ENCODE results near the gene DENND4C.
"Not testable (repeated sequence)": the region's sequence is repeated elsewhere in the genome, so short reads cannot be mapped to it uniquely, and the experiment has no call there.

The DENND4C gene

DNA sequence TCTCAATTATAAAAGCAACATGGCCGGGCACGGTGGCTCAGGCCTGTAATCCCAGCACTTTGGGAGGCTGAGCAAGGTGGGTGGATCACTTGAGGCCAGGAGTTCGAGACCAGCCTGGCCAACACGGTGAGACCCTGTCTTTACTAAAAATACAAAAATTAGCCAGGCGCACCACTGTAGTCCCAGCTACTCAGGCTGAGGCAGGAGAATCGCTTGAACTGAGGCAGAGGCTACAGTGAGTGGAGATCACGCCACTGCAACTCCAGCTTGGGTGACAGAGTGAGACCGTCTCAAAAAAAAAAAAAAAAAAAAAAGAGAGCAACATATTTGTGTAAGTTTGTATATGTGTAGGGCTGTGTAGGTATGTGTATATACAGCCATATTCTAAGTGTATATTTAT, 142.1 kb downstream of the DENND4C start:
- no peak for DNase-seq (ENCODE audit: low spot score)

GRCh38 chr9:19373527-19373926, 143.0 kb downstream of the DENND4C start:
- DNase-seq (ENCODE audit: low spot score): no peak

GRCh38 chr9:19375538-19375937, 145.0 kb downstream of the DENND4C start:
- DNase-seq (ENCODE audit: low spot score): no peak

DNA sequence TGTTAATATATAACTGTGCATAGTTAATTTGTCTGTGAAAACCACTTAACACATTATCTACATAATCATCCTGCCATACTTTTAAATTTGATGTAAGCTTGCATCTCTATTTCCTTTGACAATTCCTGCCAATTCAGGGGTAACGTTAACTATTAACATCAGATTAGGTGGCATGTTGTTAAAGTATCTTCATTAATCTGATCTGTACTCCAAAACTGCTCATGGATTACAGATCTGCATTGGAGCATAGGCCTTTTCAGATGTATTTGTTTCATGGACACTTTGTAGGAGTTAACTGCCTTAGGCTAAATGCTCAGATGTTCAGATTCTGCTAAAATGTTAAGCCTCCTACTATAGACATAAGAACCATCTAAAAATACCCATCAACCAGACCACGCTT, 146.4 kb downstream of the DENND4C start:
- no peak for DNase-seq (ENCODE audit: low spot score)

- no peak for DNase-seq (ENCODE audit: low spot score)
These were observed 147.7 kb downstream of the DENND4C start for GRCh38 chr9:19378164-19378563.

DNA sequence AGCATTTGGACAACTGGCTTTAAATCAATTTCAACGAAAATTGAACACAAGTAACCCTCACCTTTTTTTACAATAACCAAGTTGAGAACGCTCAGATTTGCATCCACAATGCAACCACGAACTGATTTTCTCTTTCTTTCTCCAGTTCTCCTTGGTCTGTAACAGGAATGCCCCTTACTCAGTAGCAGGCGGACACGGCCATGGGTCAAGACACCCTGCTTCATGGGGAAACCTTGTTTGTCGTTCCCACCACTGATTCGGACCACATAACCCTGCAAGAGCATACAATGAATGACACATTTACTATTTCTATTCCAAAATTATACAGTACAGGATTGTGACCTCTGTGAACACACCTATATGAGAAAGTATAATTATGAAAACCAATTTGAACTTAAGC, 148.2 kb downstream of the DENND4C start:
- DNase-seq (ENCODE audit: low spot score): no peak

DNA sequence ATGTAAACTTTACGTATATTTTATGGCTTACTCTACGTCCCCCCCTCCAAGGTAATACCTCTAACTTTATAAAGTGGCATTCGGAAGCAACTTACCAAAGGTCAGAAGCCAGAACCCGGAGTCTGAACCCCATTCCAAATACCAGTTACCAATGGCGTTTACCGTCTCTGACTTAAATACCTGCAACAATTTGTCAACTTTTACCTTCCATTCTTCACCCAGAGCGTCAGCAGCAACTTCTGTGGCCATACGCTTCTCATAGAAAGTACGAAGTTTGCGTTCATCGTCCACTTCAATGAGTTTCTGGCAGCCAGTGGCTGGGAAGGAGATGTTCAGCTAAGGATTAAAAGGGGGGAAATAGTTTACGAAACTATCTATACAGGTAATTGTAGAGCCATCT, 148.8 kb downstream of the DENND4C start:
- DNase-seq (ENCODE audit: low spot score): no peak

DNA sequence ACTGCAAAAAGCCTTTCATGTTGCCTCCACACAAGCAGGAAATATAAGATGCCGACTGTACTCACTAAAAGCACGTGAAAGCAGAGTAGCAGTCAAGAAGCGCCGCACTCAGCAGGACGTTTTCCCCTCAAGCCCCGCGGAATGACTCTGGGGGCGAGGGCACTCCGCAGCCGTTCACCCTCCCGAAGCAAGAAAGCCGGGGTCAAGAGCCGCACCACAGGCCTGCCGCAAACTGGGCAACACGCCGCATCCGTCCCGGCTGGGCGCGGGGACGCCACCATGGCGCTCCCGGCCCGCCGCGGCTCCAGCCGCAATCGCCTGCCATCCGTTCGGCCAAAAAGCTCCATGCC, 149.2 kb downstream of the DENND4C start:
- no peak for DNase-seq (ENCODE audit: low spot score)

DNA sequence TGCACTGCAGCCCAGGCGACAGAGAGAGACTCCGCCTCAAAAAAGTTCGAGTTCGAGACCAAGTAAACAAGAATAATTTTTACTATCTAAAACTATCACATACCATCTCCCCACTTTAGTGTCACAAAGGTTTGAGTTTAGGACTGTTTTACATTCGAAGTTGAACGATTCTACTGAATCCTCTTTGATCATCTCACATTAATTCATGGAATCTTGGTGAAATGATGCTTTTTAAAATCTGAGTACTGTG, 150.3 kb downstream of the DENND4C start:
- no peak for DNase-seq (ENCODE audit: low spot score)

DNA sequence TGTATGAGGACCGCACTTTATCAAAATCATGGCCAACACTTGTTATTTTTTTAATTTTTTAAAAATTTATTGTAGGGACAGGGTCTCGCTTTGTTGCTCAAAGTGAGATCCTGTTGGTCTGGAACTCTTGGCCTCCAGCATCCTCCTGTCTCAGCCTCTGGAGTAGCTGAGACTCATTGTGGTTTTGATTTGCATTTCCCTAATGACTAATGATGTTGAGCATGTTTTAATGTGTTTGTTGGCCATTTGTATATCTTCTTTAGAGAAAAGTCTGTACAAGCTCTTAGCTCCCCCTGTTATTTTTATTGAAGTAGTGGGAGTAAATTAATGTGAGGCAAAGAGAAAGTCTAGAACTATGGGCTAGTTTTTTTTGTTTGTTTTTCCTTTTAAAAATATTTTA, 151.2 kb downstream of the DENND4C start:
- no peak for DNase-seq (ENCODE audit: low spot score)

DNA sequence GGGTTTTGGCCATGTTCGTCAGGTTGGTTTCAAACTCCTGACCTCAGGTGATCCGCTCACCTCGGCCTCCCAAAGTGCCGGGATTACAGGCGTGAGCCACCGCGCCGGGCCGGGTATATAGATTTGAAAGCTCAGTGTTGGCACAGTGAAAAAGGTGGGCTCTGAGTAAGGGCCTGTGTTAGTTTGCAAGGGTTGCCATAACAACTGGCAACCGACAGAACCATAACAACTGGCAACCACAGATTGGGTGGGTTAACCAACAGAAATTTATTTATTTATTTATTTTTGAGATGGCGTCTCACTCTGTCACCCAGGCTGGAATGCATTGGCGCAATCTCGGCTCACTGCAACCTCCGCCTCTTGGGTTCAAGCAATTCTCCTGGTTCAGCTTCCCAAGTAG, 154.7 kb downstream of the DENND4C start:
- DNase-seq (ENCODE audit: low spot score): not testable (repeated sequence)

- DNase-seq (ENCODE audit: low spot score): no peak
These were observed 155.5 kb downstream of the DENND4C start for GRCh38 chr9:19385786-19386501.

- no peak for DNase-seq (ENCODE audit: low spot score)
These were observed 156.1 kb downstream of the DENND4C start for GRCh38 chr9:19386502-19387044.

DNA sequence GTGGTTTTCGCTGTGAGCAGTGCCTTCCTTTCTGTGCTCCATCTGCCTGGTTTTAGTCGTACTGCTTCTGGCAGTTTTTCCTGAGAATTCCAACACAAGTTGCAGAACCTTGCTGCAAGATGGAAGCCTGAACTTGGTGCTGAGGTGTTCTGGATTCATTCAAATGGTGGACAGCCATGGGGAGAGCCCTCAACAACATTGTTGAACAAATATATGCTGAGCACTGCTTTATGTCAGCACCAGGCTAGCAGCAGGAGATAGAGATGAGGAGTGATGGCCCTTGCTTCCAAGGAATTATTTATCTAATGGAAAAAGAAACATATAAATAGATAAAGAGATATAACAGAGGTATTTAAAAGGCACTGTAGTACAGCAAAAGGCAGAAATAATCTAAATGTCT, 156.8 kb downstream of the DENND4C start:
- DNase-seq (ENCODE audit: low spot score): no peak

- not testable (repeated sequence) for DNase-seq (ENCODE audit: low spot score)
These were observed 159.0 kb downstream of the DENND4C start for GRCh38 chr9:19389539-19389938.

GRCh38 chr9:19397845-19398244, 167.4 kb downstream of the DENND4C start:
- DNase-seq (ENCODE audit: low spot score): no peak

DNA sequence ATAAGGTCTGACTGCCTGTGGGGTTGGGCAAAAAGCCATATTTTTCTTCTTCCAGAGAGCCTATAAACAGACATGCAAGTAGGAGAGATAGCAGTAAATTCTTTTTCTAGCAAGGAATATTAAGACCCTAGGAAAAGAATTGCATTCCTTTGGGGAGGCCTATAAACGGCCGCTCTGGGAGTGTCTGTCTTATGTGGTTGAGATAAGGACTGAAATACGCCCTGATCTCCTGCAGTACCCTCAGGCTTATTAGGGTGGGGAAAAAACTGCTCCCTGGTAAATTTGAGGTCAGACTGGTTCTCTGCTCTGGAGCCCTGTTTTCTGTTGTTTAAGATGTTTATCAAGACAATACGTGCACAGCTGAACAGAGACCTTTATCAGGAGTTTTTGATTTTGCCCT, 172.7 kb downstream of the DENND4C start:
- not testable (repeated sequence) for DNase-seq (ENCODE audit: low spot score)

DNA sequence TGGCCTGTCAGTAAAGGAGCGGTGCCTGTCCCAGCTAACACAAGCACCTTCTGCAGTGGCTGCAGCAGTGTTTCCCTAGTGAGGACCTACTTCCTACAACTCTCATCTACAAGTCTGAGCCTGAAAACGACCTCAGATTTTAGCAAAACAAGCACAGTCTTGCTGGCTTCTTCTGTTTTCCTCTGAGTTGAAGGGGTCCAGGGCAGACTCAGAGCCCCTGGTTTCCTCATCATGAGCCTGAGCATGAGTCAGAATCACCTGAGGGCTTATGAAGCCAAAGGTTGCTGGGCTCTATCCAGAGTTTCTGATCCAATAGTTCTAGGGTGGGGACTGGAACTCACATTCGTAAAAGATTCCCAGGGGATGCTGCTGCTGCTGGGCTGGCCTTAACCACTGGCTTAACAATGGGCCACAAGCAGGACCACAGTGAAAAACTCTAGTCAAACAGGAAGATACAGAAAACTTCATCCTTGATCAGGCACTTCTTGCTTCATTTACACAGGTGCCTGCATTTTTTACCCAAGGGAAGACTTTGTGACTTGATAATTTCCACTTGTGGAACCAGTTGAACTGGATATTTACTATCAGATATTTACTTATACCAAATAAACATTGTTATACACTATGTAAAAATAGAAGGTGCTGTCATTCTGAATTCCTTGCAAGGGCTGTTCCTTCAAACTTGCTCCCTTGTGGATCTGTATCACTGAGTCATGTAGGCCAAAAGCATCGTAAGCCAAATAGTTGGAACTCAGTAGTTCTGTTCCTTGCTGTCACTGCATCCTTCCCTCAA, 174.0 kb downstream of the DENND4C start:
- no peak for DNase-seq (ENCODE audit: low spot score)

- no peak for DNase-seq (ENCODE audit: low spot score)
These were observed 175.3 kb downstream of the DENND4C start for GRCh38 chr9:19405771-19406170.

DNA sequence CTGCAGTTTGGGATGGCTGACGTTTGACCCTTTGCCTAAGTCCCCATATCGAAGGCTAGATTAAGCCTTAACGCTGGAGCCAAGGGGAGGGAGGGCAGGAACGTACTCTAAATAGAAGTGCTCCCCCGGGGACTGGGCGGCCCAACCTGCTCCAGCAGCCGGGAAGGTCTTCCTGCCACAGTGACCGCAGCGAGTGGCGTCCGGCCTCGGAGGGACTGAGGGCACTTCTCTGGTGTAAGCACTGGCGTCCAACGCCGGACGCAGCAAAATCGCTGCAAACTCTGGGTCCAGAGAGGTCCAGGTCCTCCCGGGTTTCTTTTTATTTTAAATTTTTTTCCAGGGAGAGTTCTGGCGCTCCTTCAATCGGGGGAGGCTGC, 177.8 kb downstream of the DENND4C start:
- DNase-seq (ENCODE audit: low spot score): no peak

DNA sequence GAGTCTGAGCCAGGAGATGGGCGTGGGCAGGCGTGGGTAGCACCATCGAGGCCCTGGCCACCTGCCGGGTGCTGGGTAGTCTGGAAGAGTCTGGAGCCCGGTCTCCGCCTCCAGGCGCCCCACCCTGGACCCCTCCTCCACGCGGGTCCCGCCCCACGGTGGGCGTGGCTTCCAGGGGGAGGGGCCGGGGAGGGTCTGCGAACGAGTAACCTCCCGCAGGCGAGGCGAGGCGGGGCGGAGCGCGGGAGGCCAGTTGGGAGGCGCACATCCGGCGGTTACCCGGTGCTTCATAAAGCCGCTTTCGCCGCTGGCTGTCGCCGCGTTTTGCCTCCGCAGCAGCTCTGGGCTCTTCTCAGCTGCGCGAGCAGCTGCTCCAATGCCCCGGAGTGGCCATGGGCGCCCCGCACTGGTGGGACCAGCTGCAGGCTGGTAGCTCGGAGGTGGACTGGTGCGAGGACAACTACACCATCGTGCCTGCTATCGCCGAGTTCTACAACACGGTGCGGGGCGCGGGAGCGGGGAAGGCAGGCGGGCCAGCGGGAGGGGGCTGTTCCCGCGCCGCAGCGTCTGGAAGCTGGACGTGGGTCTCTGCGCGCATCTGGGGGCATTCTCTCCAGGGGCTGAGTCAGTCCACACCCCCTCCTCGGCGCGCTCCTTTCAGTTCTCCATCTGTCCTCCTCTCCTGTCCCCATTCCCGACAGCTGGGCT, 178.4 kb downstream of the DENND4C start, which contains the start of gene ACER2:
Gene ACER2 (plus strand): TSS at position 317 of the 708 bp plus-strand sequence. CDS start 76 bp downstream, at position 393.
- peak; percentile 68 for DNase-seq (ENCODE audit: low spot score)

DNA sequence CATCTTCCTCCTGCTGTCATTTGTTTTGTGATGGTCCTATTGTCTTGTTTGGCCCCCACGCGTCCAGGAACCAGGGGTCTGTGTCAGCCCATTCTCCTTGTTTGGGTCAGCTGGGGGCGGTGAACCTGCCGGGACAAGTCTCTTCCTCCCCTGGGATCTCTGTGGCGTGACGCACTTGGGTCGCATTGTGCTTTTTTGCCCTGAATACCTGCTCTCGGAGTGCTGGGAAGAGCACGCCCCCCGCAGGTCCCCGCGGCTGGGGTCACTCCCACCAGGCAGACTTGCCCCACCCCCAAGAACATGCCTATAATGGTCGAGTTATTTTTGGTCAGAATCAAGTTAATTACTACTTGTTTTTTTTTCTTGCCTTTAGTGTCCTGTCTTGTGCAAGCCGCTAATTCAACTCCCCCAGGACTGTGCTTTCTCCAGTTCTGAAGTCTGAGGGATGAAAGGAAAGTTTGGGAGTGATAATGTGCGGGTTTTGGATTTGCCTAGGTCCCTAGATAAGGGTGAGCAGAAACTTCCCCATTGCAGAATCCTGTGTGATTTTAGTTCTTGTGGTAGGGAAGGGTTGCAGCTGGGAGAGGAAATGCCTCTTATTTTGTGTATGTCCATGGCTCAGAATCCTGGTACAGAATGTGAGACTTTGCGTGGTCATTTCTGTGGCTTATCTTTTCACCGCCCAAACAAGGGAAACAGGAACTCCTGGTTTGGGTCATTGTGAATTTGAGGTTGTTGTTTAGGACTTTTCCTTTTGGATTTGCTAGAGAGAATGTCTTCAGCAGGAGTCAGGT, 179.1 kb downstream of the DENND4C start:
- no peak for DNase-seq (ENCODE audit: low spot score)

All from HuH-7.5 (cell line).